ENCODE results near the gene SLF2. TPM values are rescaled to one million over a fixed set of nuclear protein-coding genes. Genes with fewer than 3 reads are reported as not detected.
A peak's percentile ranks its signal among the peaks of the same experiment; 100 is the strongest.

Gene SLF2
- total and polyA plus RNA-seq, 2 of the 13 experiments (the other 11 are each of a cell fraction or from before 2014, with no cell fraction given): 12.2 to 48.1 TPM

- TF ChIP-seq ZNF280D (CRISPR knock-in tag; IDR thresholded peaks at IDR 0.05) (peak; percentile 23; the same call in 1 of the 2 replicates), IRX3 (CRISPR knock-in tag; IDR thresholded peaks at IDR 0.05; ENCODE audit: borderline replicate concordance, low read depth) (no peak), ESRRA (CRISPR knock-in tag; IDR thresholded peaks at IDR 0.05; ENCODE audit: low read depth) (no peak), MLLT10 (CRISPR knock-in tag; IDR thresholded peaks at IDR 0.05) (no peak), GMEB1 (CRISPR knock-in tag; IDR thresholded peaks at IDR 0.05; ENCODE audit: borderline replicate concordance) (no peak), ZNF263 (CRISPR knock-in tag; IDR thresholded peaks at IDR 0.05) (no peak), ZMYM4 (CRISPR knock-in tag; IDR thresholded peaks at IDR 0.05) (no peak), KLF16 (CRISPR knock-in tag; IDR thresholded peaks at IDR 0.05) (0 out of 4 replicates have a peak, but pooled peaks of 1 of the 2 experiments have one; percentile 4), ZNF496 (CRISPR knock-in tag; IDR thresholded peaks at IDR 0.05; ENCODE audit: insufficient replicate concordance) (no peak), BCLAF1 (IDR thresholded peaks at IDR 0.05) (no peak), ZNF775 (CRISPR knock-in tag; IDR thresholded peaks at IDR 0.05; ENCODE audit: borderline replicate concordance) (no peak), ZNF503 (CRISPR knock-in tag; IDR thresholded peaks at IDR 0.05) (0 out of 2 replicates have a peak, but pooled peaks have one; percentile 2), RNF2 (conservative IDR thresholded peaks at IDR 0.05; ENCODE audit: low read depth) (no peak), CBX5 (CRISPR knock-in tag; IDR thresholded peaks at IDR 0.05; ENCODE audit: borderline replicate concordance) (no peak), EP300 (IDR thresholded peaks at IDR 0.05; ENCODE audit: low read depth in 2 of 2, low read length in 2 of 2) (peak in 1 of 2 experiments; percentile 41; a peak in 1 of 4 replicates), EP300 (CRISPR knock-in tag; IDR thresholded peaks at IDR 0.05; ENCODE audit: borderline replicate concordance) (no peak), SNAI1 (CRISPR knock-in tag; IDR thresholded peaks at IDR 0.05; ENCODE audit: borderline replicate concordance) (peak; percentile 77; the same call in 1 of the 2 replicates), HDAC1 (CRISPR knock-in tag; IDR thresholded peaks at IDR 0.05) (peak; percentile 28; the same call in 1 of the 2 replicates), TRIM24 (CRISPR knock-in tag; IDR thresholded peaks at IDR 0.05) (no peak)
Observed at GRCh38 chr10:100998183-100998990, 85.6 kb downstream of the SLF2 start (continued).

Data from HepG2 (cell line).